HPDE6-E6E7 (cell line): ENCODE data around the gene GAS7.
A peak's percentile ranks its signal among the peaks of the same experiment; 100 is the strongest.
"Not testable (repeated sequence)": the region's sequence is repeated elsewhere in the genome, so short reads cannot be mapped to it uniquely, and the experiment has no call there.

Experiments
- DNase-seq: peaks from one replicate; pipeline ENCODE4 v3.0.0; 2011; ENCODE audit warnings: missing footprints; ENCODE audit errors: extremely low spot score

GAS7 gene

DNA sequence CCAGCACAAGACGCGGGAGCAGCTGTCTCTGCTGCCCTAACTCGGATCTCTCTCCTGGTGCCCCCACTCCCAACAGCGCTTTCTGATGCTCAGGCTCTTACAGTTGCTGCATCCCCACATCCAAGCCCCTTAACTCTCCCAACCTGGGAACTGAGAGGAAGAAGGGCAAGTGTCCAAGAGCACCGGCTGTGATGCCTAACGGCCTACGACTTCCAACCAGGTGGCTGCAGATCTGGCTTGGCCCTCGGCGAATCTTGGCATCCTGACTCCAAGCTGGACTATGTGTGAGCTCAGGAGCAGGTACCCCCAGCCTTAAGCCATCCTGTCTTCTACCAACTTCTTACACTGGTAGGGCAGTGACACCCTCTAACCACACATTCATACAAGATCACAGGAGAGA lies 255.1 kb downstream of the GAS7 start:
- DNase-seq, result no peak

DNA sequence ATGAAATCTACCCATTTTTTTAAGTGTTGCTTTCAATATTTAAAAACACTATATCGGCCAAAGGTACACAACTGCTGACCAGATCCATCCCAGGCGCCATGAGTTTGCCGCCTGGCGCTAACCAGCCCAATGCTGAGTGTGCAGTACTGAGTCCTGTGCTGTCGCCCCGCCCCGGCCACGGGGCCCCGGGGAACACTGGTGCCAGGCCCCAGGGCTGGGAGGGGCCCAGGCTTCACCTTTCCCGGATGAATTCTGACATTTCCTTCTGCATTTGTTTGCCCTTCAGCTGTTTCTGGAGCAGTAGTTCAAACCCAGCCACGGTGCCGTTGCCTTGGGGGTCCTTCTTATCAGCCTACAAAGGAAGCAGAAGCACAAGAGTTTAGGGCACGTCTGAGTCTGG lies 255.5 kb downstream of the GAS7 start:
- no peak for DNase-seq

DNA sequence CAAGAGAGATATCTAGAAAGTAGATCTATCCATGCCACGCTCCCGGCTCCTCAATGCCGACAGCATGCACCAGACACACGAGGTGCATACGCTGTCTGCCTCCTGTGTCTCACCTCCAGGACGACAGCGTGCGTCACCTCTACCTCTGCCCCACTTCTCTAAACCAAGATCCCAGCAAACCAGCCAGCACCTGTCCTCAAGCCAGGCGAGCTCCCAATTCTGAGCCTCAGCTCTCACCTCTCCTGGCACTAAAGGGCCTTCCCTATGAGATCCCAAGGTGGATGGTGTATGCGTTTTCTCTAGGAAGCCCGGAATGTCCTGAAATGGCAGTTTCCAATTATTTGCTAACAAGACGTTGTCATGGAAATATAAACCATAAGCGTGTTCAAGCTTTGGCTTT lies 257.1 kb downstream of the GAS7 start:
- DNase-seq, result no peak

DNA sequence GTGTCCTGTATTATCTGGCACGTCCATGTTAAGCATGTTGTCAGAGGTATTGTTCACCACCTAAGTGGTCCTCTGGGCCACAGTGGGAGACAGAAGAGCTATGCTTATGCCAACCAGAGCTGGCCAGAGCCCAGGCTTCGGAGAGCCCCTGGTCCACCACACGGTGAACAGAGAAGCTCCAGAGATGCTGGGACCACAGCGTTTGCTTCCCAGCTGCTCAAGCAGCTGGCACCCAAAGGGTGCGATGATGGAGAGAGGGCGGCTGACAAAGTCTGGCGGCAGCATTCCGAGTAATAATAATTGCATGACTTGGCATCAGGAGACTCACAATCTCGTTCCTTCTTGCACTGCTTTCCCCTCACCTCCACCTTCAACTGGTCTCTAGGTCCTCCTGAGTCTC lies 257.6 kb downstream of the GAS7 start:
- no peak for DNase-seq

DNA sequence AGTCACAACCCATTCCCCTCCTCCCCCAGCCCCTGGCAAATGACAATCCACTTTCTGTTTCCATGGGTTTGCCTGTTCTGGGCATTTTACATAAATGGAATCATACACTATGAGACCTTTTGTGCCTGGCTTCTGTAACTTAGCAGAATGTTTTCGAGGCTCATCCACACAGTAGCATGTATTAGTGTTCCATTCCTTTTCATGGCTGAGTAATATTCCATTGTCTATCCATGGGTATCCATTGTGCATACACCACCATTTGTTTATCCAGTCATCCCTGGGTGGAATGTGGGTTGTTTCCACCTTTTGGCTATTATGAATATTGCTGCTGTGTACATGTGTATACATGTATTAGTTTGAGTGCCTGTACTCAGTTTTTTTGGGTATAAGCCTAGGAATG lies 259.6 kb downstream of the GAS7 start:
- no peak for DNase-seq

DNA sequence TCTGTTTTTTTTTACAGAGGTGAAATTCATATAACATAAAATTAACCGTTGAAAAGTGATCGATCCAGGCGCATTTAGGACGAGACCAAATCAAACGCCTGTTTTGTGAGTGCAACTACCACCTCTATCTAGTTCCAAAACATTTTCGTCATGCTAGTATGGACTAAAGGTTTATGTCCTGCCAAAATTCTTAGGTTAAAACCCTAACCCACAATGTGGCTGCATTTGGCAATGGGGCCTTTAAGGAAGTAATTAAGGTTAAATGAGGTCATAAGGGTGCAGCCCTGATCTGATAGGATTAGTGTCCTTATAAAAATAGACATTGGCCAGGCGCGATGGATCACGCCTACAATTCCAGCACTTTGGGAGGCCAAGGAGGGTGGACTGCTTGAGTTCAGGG lies 260.5 kb downstream of the GAS7 start:
- no peak for DNase-seq

DNA sequence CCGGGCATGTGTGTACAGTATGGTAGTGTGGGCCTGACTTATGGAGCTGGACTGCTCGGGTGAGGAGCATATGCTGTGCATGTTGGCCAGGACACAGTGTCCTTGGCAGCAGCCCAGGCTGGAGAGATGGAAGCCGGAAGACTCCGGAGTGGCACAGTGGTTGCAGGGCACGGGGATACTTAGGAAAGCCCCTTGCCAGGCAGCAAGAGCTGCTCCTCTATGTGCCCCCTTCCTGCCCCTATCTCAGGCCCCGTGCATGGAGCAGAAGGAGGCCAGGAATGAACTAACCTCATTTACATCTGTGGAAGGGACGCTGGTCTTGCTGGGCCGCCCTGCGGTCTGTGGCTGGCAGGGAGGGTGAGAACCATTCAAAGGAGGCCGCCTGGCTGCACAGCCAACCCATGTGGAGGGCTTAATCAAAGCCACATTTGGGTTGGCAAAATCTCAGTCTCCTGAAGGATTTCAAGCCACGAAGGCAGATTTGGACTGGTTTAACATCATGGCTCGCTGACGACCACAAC lies 261.1 kb downstream of the GAS7 start:
- DNase-seq, result no peak

DNA sequence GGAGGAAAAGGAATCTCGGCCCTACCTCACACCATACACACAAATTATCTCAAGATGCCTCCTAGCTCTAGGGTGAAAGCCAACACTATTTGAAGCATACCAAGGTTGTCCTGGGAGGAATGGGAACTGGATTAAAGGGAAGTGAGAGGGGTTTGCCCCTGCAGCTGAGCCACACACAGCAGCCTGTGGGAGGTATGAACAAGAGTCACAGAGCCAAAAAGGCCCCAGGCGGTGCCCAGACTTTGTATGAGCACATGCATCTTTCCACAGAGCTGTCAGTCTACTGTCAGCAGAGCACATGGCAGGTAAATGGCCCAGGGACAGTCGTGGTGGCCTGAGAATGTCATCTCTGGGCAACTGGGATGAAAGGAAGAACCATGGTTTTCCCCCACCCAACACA lies 262.3 kb downstream of the GAS7 start:
- no peak for DNase-seq

DNA sequence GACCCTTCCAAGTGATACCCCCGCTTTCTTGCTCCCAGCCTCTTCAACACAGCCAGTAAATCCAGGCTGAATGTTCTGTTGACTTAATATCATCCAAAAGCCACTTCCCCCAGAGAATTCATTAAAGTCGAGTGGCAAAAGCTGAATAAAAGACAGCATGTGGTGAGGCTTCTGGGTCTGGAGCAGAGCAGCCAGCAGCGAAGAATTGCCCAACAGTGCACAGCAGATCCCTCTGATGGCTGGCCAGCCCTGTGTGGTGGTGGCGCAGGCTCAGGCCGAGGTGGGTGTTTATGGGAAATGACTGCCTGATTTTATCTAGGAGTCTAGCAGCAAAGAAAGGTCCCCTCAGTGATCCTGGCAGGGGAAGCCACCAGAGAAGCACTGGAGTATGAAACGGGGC lies 263.0 kb downstream of the GAS7 start:
- no peak for DNase-seq

DNA sequence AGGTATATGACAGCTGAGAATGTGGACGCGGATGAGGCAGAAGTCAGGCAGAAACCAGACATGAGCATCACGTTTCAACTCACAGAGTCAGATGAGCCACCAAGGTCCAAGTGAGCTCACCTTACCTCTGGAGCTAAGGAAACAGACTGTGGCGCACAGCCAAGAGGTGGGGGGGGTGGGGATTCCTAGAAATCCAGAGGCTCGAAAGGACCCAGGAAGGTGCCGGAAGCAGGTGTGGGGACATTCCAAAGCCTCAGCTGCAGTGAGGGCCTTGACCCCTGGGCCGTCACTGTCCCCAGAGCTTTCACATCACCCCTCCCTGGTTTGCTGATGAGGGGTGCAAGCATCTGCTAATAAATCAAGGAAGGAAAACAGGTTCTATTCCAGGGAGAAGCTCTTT lies 264.1 kb downstream of the GAS7 start:
- DNase-seq, result no peak

DNA sequence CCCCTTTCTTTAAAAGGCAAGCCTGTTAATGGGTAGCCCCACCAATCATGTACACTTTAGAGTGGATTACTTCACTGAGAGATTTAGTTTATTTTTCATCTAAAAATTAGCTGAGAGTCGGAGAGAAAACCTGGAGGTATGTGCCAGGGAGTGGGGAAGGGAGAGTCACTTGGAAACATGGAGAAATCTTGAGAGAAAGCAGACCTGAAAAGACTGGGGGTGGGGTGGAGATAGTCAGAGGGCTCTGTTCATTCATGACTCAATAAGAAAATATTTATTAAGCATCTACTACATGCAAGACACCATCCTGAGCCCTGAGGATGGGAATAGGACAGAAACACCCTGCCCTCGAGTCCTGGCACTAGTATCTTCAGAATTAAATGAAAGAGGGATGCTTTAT lies 265.9 kb downstream of the GAS7 start:
- DNase-seq, result no peak

DNA sequence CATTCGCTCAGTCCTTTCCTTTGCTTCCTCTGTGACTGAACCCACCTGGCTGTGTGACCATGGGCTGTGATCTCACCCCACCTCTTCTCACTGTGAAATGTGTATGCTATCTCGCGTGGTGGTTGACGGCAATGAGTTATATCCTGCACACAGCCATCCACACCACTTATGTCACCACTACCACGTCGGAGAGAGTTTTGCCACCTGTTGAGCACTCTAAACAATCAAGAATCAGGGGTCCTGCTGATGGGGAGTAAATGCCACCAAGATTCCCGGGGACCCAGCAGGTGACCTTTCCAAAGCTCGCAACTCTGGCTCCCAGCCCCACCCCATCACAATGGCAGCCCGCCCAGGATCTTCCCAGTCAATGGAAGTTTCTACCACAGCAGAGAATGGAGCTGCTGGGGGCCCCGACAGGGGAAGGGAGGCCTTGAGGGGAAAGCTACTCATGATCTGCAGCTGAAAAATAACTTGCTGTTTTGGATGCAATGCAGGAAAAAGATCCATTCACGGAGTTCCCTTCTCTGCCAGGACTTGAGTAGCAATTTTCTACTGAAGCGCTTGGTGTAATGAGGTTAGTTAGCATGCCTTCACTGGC lies 267.2 kb downstream of the GAS7 start:
- no peak for DNase-seq

DNA sequence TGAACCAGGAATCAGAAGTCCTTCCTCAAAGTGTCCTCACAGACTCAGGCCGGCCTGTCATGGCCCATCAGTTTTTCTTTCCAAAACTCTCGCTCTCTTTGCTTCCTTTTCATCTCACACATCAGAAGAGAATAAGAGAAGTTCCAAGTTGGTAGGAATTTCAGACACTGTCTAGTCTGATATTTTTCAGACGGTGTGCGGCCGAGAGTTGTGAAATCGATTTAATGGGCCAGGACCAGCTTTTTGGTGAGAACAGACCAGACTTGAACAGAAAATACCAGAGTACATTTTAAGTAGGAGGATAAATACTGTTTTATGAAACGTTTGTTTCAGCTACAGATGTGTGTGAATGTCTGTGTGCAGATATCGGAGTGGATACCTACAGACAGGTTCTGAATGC lies 268.5 kb downstream of the GAS7 start:
- DNase-seq, result no peak

DNA sequence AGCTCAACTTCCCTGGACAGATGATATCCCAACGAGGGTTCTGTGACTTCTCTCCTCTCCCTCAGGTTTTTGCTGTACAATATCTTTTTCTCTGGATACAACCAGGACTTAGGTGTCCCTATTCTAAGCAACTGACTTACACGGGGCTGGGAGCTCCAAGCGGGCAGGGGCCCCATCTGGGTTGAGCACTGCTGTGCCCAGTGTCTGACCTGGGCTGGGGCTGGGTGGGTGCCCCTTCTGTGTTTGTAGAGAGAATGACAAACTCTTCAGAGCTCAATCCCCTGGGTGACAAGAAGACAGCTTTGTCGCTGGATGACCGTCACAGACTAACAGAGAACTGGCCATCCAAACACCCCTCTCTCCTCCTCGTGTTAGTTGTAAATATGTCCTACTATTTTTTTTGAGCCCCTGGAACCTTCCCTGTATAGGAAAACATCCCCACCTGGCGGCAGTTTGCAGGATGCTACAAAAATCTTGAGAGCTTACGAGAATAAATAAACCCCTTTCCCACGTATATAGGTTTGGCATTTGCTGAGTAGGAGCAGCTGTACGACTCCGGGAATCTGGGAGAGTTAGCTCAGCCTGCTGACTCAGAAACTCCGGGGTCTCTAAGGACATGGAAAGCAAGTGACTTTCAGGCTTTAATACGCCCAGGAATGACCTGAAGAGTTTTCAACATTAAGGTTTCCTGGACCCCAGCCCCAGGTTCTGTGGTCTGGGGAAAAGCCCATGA lies 269.6 kb downstream of the GAS7 start:
- DNase-seq, result no peak

DNA sequence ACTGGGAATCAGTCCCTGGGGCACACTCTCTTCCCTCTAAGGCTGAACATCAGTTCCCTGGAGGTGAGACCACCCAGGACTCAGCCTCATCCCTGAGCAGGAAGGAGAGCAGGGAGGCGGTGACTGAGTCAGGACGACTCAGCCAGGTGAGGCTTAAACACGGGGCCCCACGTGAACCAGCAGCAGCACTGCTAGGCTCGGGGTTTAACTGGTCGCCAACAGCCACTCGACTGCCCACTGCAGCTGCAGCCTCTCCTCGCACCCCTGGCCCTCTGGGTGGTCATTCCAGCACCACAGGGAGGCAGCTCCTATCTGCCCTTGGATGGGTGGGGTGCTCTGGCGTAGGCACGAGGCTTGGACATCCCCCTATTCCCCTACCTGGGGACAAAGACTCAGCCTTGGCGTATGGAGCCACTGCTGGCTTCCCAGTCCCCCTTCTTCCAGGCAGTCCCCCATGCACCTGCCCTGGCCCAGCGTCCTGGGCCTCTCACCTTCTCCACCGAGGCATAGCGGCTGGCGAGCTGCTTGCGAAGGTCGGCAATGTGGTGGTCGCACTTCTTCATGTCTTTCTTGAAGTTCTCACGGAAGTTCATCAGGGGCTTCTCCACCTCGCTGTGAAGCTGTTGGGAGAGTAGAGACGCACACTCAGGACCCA lies 272.1 kb downstream of the GAS7 start:
- DNase-seq, result no peak

DNA sequence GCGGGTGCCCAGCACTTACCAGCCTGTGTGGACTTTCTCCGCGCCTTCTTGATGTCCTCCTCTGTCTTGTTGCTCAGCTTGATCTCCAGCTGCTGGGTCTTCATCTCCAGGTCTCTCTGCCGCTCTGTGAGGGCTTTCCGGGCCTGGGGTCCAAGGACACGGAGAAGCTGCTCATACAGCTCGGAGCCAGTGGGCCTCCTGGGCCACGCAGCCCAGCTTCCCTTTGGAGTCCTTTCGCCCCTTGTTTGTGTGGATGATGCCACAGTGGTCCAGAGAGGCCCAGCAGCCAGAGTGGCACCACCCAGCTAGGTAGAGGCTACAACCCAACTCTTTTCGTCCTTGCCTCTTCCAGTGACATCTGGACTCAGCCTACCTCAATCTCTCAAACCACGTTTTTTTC lies 272.9 kb downstream of the GAS7 start:
- no peak for DNase-seq

DNA sequence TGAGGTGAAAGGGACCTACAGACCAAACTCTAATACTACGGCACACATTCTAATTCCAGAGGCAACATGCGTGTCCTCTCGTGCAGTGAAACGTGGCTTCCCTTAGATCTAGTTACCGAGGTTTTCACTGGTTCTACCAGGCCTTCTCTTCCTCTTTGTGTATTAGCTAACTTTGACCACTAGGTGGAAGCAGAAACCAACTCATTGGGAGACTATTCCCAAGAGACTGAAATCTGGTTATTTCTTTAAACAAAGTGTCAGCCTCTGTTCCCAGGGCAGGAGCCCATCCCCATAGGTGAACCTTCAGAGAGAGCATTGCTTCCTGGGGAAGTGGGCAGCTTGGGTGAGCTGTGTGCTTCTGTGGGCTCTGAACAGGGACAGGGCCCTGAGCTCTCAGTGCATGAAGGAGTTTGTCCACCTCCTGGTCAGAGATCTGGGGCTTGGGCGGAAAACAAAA lies 273.6 kb downstream of the GAS7 start:
- peak; percentile 31 for DNase-seq

DNA sequence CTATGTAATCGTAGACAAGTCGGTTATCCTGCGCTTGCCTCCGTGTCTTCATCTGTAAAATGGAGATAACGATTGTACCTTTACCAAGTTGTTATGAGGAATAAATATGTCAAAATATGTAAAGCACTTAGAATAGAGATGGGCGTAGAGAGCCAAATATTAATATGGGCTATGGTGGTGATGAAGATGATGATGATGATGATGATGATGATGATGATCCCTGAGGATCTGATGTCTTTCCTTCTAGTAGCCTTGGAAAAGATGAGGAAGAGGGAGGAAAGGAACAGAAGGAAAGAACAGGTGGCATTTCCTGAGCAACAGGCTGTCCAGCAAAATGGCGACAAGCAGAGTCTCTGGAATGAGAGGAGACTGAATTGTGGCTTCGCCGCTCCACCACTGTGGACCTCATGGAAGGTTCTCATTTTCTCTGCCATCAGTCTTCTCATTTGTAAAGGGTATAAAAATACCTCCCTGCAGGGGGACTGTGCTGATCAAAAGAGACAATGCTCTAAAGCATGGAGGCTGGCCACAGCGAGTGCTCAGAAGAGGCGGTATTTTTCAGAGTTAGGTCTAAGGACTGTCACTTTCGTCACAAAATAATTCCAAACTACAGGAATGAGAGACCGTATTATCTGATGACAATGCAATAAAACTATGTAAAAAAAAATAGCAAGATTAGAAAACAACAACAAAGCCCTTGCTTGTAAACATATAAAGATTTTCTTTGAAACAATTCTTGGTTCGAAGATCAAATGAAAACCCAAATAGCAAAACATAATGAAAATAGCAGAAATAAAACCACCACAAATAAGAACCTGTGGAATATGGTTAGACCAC lies 276.2 kb downstream of the GAS7 start:
- no peak for DNase-seq

DNA sequence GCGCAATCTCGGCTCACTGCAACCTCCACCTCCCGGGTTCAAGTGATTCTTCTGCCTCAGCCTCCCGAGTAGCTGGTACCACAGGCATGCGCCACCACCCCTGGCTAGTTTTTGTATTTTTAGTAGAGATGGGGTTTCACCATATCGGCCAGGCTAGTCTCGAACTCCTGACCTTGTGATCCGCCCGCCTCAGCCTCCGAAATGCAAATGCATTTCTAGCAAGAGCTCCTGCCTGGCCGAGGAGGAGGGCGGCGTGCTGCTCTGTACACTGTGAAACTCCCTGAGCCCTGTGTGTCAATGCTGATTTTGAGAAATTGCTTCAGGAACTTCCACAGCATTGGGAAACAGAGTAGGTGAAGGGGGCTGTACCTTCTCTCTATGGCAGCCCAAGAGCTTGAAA lies 277.2 kb downstream of the GAS7 start:
- DNase-seq, result not testable (repeated sequence)

DNA sequence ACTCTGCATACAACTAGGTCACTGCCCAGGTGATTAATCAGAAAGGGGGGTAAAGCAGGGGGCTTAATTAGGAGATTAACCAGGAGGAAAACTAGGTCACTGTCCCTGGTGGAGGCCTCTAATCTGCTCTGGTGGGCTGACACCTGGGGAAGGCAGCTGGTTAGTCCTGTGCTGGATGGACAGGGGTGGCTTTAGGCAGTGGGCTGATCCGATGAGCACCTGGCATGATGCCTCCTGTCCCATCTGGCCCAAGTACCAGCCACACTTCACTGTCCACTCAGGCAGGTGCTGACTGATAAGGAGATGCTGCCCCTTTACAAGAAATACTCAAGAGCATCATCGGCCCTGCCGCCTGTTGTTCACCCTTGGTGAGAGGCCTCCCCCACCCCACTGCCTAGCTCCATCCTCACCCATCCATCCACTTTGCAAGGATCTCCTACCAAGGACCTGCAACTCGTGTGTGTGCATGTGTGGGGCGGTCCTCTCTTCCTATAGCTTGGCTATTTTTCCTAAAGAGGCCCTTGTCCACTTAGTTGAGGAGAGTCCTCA lies 279.5 kb downstream of the GAS7 start:
- no peak for DNase-seq

DNA sequence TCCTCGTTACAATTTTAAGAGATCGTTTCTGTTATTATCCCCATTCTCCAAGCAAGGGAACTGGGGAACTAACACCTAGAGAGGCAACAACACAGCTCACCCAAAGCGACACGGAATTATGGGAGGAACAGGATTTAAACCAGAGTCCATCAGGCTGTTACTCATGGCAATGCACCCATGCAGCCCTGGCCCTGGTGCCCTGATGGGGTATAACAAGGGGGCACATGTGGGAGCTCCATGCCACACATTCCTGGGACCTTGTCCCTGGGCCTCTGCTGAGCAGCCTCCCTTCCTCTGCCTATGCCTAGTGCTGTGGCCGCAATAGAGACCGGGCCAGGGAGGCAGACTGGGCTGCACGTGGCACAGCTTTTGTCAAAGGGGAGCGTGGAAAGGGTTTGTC lies 280.1 kb downstream of the GAS7 start:
- DNase-seq, result no peak

DNA sequence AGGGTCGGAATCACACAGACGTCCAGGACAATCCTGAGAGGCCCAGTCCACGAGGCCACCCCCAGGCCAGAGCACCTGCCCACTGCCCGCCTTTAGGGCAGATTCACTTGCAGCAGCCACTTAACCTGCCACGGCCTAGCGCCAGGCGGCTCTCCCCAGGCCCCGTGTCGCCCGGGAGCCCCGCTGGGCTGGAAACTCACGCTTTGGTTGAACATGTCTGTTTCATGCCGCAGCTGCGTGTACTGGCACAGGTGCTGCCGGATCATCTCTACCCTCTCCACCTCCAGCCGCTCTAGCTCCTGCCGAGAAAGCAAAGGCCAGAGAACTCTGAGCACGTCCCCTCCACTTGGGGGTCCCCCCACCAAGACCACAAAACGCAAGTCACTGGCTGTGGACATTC lies 280.6 kb downstream of the GAS7 start:
- no peak for DNase-seq
